HCT116 (cell line): ENCODE data around the gene MSH2.

Experiments used
- EZH2 ChIP-seq: fragments of 200-600 bp; sonication (generic); IDR thresholded peaks from 2 replicates; pipeline ENCODE4 v1.6.1; 2017; ENCODE audit warnings: antibody characterized with exemption, mixed run types
- JUND ChIP-seq: IDR thresholded peaks from 2 replicates; pipeline ENCODE4 v1.6.1; 2012
- POLR2AphosphoS5 ChIP-seq: IDR thresholded peaks from 2 replicates; pipeline ENCODE4 v1.6.1; 2011; ENCODE audit warnings: mild to moderate bottlenecking, low read depth, low read length, moderate library complexity
- TF ChIP-seq, protein P1 (sequence below), 3 experiments: fragments of 200-600 bp in 1 of 3; sonication (generic) in 1 of 3; IDR thresholded peaks in 2 of 3; conservative IDR thresholded peaks in 1 of 3; 2 replicates each; pipeline ENCODE4 v1.5.1; 2012 to 2017; ENCODE audit warnings: low read depth in 2 of 3, low read length in 2 of 3, antibody characterized with exemption in 1 of 3, borderline replicate concordance in 1 of 3, control low read depth in 1 of 3, mild to moderate bottlenecking in 1 of 3, mixed read lengths in 1 of 3, mixed run types in 1 of 3, moderate library complexity in 1 of 3; ENCODE audit not compliant: insufficient read depth in 1 of 3

- TF ChIP-seq, protein P1, sequence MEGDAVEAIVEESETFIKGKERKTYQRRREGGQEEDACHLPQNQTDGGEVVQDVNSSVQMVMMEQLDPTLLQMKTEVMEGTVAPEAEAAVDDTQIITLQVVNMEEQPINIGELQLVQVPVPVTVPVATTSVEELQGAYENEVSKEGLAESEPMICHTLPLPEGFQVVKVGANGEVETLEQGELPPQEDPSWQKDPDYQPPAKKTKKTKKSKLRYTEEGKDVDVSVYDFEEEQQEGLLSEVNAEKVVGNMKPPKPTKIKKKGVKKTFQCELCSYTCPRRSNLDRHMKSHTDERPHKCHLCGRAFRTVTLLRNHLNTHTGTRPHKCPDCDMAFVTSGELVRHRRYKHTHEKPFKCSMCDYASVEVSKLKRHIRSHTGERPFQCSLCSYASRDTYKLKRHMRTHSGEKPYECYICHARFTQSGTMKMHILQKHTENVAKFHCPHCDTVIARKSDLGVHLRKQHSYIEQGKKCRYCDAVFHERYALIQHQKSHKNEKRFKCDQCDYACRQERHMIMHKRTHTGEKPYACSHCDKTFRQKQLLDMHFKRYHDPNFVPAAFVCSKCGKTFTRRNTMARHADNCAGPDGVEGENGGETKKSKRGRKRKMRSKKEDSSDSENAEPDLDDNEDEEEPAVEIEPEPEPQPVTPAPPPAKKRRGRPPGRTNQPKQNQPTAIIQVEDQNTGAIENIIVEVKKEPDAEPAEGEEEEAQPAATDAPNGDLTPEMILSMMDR (IDR thresholded peaks at IDR 0.05 in 2 of 3, conservative IDR thresholded peaks at IDR 0.05 in 1 of 3; ENCODE audit: borderline replicate concordance in 1 of 3, insufficient read depth in 1 of 3, low read depth in 2 of 3, low read length in 2 of 3): no peak
- TF ChIP-seq JUND (no peak), POLR2AphosphoS5 (no peak), EZH2 (no peak)
Measured at GRCh38 chr2:47485177-47485576, 82.2 kb downstream of the MSH2 start.
